HG02610 (cell line): ENCODE results near the gene MUC13.

Experiments
- ATAC-seq: cut with Tn5 transposase; IDR thresholded peaks from one replicate; pipeline ENCODE4 v1.9.1; 2021; ENCODE audit warnings: mild to moderate bottlenecking, moderate library complexity; ENCODE audit not compliant: unreplicated experiment

Gene MUC13

DNA sequence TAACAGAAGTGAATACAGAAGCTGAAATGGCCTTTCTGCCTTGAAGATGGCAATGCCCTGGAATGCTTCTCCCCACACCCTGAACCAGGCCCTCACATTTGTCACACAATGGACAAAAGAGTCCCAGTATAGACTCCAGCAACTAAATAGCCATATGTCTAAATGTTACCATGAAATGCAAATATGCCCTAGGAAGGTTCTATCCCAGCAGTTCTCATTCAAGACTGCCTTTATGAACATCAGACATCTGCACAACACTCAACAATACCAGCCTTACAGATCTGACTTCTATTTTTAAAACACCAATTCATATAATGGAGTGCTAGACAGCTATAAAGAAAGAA, 55.2 kb downstream of the MUC13 start:
- no peak for ATAC-seq

DNA sequence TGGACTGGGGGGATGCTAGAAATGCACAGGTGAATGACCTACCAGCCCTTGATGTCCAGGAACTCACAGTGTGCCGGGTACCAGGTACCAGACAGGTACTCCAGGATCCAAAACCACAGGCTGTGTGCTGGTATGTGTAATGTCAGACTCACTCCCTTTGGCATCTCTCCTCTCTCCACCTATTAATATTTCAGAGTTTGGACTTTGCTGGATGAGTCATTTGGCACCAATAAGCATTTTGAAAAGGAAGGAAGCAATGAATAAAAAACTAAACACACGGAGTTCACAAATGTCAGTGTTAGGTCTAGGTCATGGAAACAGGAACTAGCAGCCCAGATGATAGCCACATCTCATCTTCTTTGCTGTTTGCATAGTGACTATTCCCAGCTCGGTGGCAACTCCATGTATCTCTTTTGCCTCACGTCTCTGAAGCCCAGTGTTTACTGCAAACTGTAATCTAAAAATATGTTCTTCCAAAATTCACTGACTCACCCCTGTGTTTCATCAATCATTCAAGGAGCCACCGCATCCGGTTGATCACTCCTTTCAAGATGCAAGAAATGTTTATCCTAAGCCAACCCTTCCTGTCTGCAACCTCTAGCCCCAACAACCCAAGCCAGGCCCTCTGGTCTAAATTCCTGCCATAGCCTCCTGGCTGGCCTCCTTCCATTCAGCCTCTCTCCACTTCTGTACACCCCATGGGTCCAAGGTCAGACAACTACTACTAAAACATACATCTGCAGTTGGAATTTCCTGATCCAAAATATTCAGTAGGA, 55.8 kb downstream of the MUC13 start:
- ATAC-seq, result no peak

- ATAC-seq, result no peak
Measured at GRCh38 chr3:124877674-124878073, 56.9 kb downstream of the MUC13 start.

DNA sequence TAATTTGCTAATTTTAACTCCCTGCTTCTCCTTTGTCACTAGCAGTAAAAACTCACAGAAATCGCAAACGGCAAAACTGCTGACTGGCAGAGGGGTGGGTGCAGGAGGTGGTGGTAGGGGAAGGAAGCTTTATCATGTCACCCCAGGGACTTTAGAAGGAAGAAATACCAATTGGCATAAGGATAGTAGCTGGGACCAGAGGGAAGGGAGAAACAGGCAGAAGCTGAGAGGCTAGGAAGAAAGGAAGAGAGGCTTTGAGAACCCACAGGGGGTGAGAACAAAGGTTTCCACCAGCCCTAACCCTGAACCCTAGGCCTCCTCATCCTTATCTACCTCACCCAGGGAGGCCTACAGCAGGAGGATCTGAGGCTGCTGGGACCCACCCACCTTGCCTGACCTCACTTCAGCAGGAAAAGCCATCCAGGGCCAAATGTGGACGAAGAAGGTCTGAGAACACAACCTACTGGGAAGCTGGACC, 58.1 kb downstream of the MUC13 start:
- no peak for ATAC-seq

- no peak for ATAC-seq
Measured at GRCh38 chr3:124873226-124873625, 61.3 kb downstream of the MUC13 start.

DNA sequence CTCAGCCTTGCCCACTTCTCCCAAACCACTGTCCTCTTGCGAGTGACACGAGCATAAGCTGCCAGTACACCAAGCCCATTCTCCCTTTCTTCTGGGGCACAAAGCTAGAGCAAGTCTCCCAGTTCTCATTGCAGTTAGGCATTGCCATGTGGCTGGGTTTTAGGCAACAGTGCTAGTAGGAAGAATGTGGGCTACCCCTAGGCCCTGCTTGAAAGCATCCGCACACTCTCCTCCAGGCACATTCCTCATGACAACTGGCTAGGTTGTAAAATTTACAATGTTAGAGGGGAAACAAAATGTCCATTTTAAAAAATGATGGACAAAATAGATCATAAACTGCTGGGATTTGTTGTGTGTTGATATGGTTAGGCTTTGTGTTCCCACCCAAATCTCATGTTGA, 67.0 kb downstream of the MUC13 start:
- ATAC-seq, result no peak

GRCh38 chr3:124862006-124862405, 72.5 kb downstream of the MUC13 start:
- ATAC-seq, result no peak

DNA sequence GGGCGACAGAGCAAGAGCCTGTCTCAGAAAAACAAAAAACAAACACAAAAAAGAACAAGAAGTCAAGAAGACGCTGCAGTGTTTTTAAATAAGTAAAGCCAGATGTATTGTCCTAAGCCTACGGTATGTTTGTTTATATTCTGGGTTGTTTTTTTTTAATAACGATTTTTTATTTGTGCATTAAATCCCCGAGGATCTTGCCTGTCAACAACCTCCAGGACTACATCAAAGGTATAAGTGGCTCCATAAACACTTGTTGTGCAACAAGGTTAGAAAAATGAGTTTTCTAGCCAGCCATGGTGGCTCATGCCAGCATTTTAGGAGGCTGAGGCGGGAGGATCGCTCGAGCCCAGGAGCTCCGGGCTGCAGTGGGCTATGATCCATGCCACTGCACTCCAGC, 73.5 kb downstream of the MUC13 start:
- no peak for ATAC-seq

GRCh38 chr3:124860599-124860998, 74.0 kb downstream of the MUC13 start:
- ATAC-seq, result no peak

DNA sequence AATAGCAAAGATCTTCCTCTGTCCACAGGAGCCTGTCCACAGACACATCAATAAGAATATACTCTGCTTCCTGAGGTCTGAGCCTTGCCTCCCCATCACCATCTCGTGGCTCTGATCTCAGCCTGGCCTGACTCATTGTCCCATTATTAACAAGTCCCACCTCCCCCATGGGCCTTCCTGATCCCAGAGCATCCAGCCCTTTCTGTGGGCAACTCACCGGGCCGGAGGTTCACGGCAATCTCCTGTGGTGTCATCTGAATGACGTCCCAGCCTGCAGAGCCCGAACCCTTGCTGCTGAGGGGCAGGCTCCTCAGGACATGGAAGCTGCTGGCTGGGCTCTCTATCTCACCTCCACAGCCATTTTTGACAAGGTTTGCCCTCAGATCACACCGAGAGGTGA, 75.5 kb downstream of the MUC13 start:
- no peak for ATAC-seq

DNA sequence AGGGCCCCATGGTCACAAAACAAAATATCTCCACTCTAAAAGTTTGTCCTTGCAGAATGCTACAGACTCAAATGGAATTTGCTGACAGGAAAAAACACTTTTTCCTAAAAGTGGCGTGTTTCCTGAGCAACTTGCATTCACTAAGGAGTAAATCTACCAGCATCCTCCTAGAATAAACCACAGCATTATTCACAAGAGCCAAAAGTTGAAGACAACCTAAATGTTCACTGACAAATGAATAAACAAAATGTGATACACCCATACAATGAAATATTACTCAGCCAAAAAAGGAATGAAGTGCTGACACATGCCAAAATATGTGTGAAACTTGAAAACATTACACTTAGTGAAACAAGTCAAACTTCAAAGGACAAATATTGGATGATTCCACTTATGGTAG, 76.3 kb downstream of the MUC13 start:
- ATAC-seq, result no peak

DNA sequence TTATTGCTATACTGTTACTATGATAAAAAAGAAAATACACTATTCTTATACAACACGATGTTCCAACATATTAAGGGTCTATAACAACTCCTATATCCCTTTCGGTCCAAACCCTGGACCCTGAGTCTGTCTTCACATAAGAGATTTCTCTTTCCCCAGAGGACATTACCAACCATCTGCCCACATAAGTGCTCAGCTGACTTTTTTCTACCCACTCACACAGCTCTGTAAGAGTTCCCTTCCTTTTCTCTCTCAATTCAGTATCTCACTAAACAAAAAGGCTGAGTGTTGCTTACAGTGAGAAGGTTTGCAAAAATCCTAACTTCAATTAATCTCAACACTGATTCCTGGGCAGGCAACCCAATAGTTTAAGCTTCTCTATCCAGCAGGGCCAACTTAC, 77.9 kb downstream of the MUC13 start:
- ATAC-seq, result no peak
